HCT116 (cell line): ENCODE measurements around the gene WDFY2.

Experiments
- JUND ChIP-seq: IDR thresholded peaks from 2 replicates; pipeline ENCODE4 v1.6.1; 2012
- POLR2AphosphoS5 ChIP-seq: IDR thresholded peaks from 2 replicates; pipeline ENCODE4 v1.6.1; 2011; ENCODE audit warnings: mild to moderate bottlenecking, low read depth, low read length, moderate library complexity
- RAD21 ChIP-seq: IDR thresholded peaks from 2 replicates; pipeline ENCODE4 v1.6.1; 2012; ENCODE audit warnings: low read depth, mild to moderate bottlenecking
- ZFX ChIP-seq: fragments of 450-650 bp; IDR thresholded peaks from 2 replicates; pipeline ENCODE4 v1.6.1; 2017

GRCh38 chr13:51717786-51718398 lies 133.6 kb downstream of the WDFY2 start:
- no peak for TF ChIP-seq POLR2AphosphoS5
- no peak for TF ChIP-seq ZFX
- no peak for TF ChIP-seq JUND
- no peak for TF ChIP-seq RAD21
